Spleen (tissue), 11 donors: ENCODE data around the gene KIF3B. TPM values are rescaled to one million over a fixed set of nuclear protein-coding genes. Genes with fewer than 3 reads are reported as not detected.
A peak's percentile ranks its signal among the peaks of the same experiment; 100 is the strongest.

Experiments used
- DNase-seq: peaks from one replicate; pipeline ENCODE4 v3.0.0-alpha.2; 2020
- H3K27ac ChIP-seq, 8 donors: fragments of 200-600 bp; sonication (generic) in 7 of 8; 1 replicate in 4 of 8; 2 replicates in 4 of 8; pipeline versions ENCODE4 v1.5.0 to v1.8.0; 2016 to 2021; ENCODE audit warnings: inconsistent platforms in 4 of 8, mild to moderate bottlenecking in 4 of 8, moderate library complexity in 1 of 8
- H3K27me3 ChIP-seq, 7 donors: fragments of 200-600 bp; sonication (generic) in 6 of 7; replicated peaks in 1 of 7; 1 replicate in 4 of 7; 2 replicates in 3 of 7; pipeline versions ENCODE4 v1.5.0 to v1.8.0; 2016 to 2021; ENCODE audit warnings: inconsistent platforms in 3 of 7, mild to moderate bottlenecking in 1 of 7
- H3K36me3 ChIP-seq, 6 donors: fragments of 200-600 bp; sonication (generic) in 5 of 6; 1 replicate in 4 of 6; 2 replicates in 2 of 6; pipeline versions ENCODE4 v1.5.0 to v1.8.0; 2016 to 2021; ENCODE audit warnings: inconsistent platforms in 2 of 6
- H3K4me1 ChIP-seq, 6 donors: fragments of 200-600 bp; sonication (generic) in 5 of 6; 1 replicate in 3 of 6; 2 replicates in 3 of 6; pipeline versions ENCODE4 v1.5.0 to v1.8.0; 2016 to 2021; ENCODE audit warnings: inconsistent platforms in 3 of 6
- H3K4me3 ChIP-seq, 8 donors: fragments of 200-600 bp; sonication (generic) in 7 of 8; 1 replicate in 4 of 8; 2 replicates in 4 of 8; pipeline versions ENCODE4 v1.5.0 to v1.8.0; 2016 to 2021; ENCODE audit warnings: inconsistent platforms in 4 of 8, mild to moderate bottlenecking in 4 of 8, moderate library complexity in 2 of 8
- H3K9me3 ChIP-seq, 8 donors: fragments of 200-600 bp; sonication (generic) in 7 of 8; 1 replicate in 4 of 8; 2 replicates in 4 of 8; pipeline versions ENCODE4 v1.5.0 to v1.8.0; 2016 to 2021; ENCODE audit warnings: inconsistent platforms in 4 of 8
- POLR2A ChIP-seq, 3 donors: fragments of 450-650 bp; IDR thresholded peaks; one replicate each; pipeline ENCODE4 v1.5.1; 2017; ENCODE audit warnings: antibody characterized with exemption in 3 of 3, mild to moderate bottlenecking in 1 of 3
- POLR2AphosphoS5 ChIP-seq, 3 donors: sonication (generic); formaldehyde crosslinking; IDR thresholded peaks; one replicate each; pipeline ENCODE4 v1.5.1; 2017; ENCODE audit warnings: antibody characterized with exemption in 3 of 3
- WGBS, 5 donors: extraction: QIAGEN DNeasy Blood & Tissue Kit in 3 of 5; methylation state at CpG; one replicate each; pipeline versions ENCODE4 v1.1.5 to v1.1.7; 2013 to 2018; 5-methylcytosine and 5-hydroxymethylcytosine counted together
- intact Hi-C: fragments of 100-400 bp; cut with DNase I; formaldehyde crosslinking; loops from one replicate; pipeline ENCODE4 v1.15.0; 2023; ENCODE audit warnings: low total_unique reads
- polyA plus RNA-seq, 3 donors: library from polyadenylated mRNA; stranded (reverse); fragments of 200-250 nt; gene quantifications; one replicate each; pipeline ENCODE4 v1.2.1, GENCODE V29; 2013
- total RNA-seq, 7 donors: library from RNA; depleted of rRNA in 3 of 7; stranded (reverse); fragments of >200 nt in 3 of 7; fragmentation: NEBNext Ultra II Directional in 4 of 7; extraction: Animal tissue kit (Norgen Biotek cat#: 25700) in 4 of 7; gene quantifications; one replicate each; pipeline versions ENCODE4 v1.1.0 to v1.2.1, GENCODE V29; 2016 to 2021
- TF ChIP-seq, protein P1 (sequence below), 11 experiments: fragments of 200-600 bp in 7 of 11; fragments of 450-650 bp in 4 of 11; sonication (generic) in 4 of 11; IDR thresholded peaks in 8 of 11; conservative IDR thresholded peaks in 3 of 11; 1 replicate in 7 of 11; 2 replicates in 4 of 11; pipeline versions ENCODE4 v1.4.0 to v1.8.0; 2016 to 2021; ENCODE audit warnings: antibody characterized with exemption in 11 of 11, inconsistent platforms in 4 of 11, mild to moderate bottlenecking in 1 of 11
- donor health status: healthy with polysubstance abuse.
- donor health status: DM: no; HTN: no; CAD: no; lungs with moderate emphysema.
- donor health status: DM: no; HTN: no; CAD: no.
- donor health status: Bipolar disorder and iron deficiency.
- donor health status: healthy.
- donor health status: DM: no; HTN: no; CAD: no.
- donor health status: DM: yes; HTN: yes; CAD: no.

KIF3B gene
- total and polyA plus RNA-seq, 10 donors = 3.8 to 25.9 (median 20.0) TPM

DNA sequence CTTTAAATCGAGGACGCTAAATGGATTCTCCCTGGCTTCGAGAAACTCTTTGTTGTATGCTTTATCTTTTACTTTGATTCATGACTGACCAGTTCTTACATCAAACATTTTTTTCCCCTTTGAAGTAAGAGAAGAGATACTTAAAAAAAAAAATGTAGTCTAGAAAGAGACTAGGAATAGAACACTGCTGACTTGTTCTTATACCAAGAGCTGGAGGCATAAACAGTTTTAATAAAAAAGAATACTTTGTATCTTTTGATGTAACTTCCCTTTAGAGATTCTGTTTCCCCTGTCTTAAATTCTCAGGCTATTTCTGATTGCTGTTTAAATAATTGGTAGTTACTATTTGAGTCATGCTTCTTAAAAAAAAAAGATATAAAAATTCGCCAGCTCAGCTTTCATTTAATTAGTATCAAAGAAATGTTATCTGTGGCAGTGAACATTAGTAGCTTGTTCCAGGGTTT lies 85.5 kb downstream of the KIF3B start:
- peaks cover 29 to 90% (median 85%) of the 10 kb centered on the region in 6 donors for H3K4me1 ChIP-seq

DNA sequence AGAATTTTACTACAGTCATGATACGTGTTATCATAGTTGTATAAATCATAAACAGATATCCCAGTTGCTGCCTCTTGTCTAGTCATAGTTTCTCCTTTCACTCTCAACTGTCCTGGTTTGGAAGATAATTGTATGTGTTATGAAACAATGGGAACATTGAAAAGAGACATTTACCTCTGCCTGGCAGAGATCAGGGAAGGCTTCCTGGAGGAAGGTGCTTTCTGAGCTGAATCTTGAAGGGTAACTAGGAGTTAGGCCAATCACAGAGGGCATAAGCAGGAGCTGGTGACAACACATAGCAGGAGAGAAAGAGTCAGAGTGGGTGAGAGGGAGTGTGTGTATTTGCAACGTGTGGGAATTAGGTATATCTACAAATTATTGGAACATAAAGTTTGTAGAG lies 86.0 kb downstream of the KIF3B start:
- WGBS, 5 donors = 65 to 79% (median 72%) methylated on average over 2 of the region's 2 CpGs
- Histone ChIP-seq H3K27ac (peak overlapping the region in 6 of 8 donors; percentile 2 to 51 (median 34)), H3K9me3 (no peaks in the 10 kb centered on the region), H3K36me3 (peaks cover 0 to 12% (median 0%) of the 10 kb centered on the region in 6 donors), H3K4me1 (peaks cover 32 to 96% (median 91%) of the 10 kb centered on the region in 6 donors), H3K27me3 (no peaks in the 10 kb centered on the region), H3K4me3 (no peak overlapping the region)
- intact Hi-C loops = no loop called here
- TF ChIP-seq POLR2A (IDR thresholded peaks at IDR 0.05) = no peak
- DNase-seq = no peak

More for the DNA sequence above, 85.5 kb downstream of the KIF3B start:
- no peak for DNase-seq
- 26 to 56% (median 44%) methylated on average over 4 of the region's 4 CpGs for WGBS, 5 donors
- H3K36me3 ChIP-seq = peaks cover 0 to 9% (median 0%) of the 10 kb centered on the region in 6 donors
- H3K4me3 ChIP-seq = peak overlapping the region in 1 of 8 donors; percentile 18
- H3K27ac ChIP-seq = peak overlapping the region in 7 of 8 donors; percentile 2 to 51 (median 31)
- H3K9me3 ChIP-seq = no peaks in the 10 kb centered on the region
- TF ChIP-seq POLR2A (IDR thresholded peaks at IDR 0.05) (no peak), POLR2AphosphoS5 (IDR thresholded peaks at IDR 0.05) (no peak)
- TF ChIP-seq, protein P1, sequence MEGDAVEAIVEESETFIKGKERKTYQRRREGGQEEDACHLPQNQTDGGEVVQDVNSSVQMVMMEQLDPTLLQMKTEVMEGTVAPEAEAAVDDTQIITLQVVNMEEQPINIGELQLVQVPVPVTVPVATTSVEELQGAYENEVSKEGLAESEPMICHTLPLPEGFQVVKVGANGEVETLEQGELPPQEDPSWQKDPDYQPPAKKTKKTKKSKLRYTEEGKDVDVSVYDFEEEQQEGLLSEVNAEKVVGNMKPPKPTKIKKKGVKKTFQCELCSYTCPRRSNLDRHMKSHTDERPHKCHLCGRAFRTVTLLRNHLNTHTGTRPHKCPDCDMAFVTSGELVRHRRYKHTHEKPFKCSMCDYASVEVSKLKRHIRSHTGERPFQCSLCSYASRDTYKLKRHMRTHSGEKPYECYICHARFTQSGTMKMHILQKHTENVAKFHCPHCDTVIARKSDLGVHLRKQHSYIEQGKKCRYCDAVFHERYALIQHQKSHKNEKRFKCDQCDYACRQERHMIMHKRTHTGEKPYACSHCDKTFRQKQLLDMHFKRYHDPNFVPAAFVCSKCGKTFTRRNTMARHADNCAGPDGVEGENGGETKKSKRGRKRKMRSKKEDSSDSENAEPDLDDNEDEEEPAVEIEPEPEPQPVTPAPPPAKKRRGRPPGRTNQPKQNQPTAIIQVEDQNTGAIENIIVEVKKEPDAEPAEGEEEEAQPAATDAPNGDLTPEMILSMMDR (IDR thresholded peaks at IDR 0.05 in 8 of 11, conservative IDR thresholded peaks at IDR 0.05 in 3 of 11) = no peak
- intact Hi-C loops = no loop called here
- no peaks in the 10 kb centered on the region for H3K27me3 ChIP-seq

DNA sequence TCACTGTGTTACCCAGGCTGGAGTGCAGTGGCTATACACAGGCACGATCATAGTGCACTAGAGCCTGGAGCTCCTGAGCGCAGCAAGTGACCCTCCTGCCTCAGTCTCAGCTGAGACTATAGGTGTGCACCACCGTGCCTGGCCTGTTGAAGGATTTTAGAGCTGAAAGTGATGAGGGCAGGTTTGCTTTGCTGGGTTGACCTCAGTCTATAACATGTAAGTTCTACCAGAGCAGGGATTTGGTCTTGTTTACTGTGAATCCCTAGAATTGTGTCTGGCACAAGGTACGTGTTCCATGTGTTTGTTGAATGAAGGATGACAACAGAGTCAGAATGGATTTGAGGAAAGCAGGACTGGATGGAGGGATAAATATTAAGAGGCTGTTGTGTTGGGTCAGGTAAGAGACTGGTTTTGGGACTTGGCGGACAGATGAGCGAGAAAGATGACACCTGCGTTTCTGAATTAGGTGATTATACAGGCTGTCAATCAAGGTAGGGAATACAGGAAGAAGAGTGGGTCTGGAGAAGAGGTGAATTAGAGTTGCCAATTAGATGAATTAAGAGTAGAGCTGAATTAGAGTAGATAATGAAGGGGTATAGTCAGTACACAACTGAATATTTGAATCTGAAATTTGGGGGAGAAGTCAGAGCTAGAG lies 87.2 kb downstream of the KIF3B start:
- intact Hi-C loops = no loop called here
- H3K27me3 ChIP-seq = no peaks in the 10 kb centered on the region
- DNase-seq = no peak
- no peak overlapping the region for H3K4me3 ChIP-seq
- WGBS, 5 donors = 76 to 81% (median 80%) methylated on average over 7 of the region's 7 CpGs
- no peak for TF ChIP-seq POLR2A (IDR thresholded peaks at IDR 0.05)
- no peak for TF ChIP-seq POLR2AphosphoS5 (IDR thresholded peaks at IDR 0.05)
- TF ChIP-seq, protein P1 (IDR thresholded peaks at IDR 0.05 in 8 of 11, conservative IDR thresholded peaks at IDR 0.05 in 3 of 11) = no peak
- H3K9me3 ChIP-seq = no peaks in the 10 kb centered on the region
- H3K36me3 ChIP-seq = peaks cover 0 to 24% (median 1%) of the 10 kb centered on the region in 6 donors
- H3K27ac ChIP-seq = peak overlapping the region in 3 of 8 donors; percentile 13 to 51 (median 31)
- H3K4me1 ChIP-seq = peaks cover 39 to 100% (median 96%) of the 10 kb centered on the region in 6 donors

DNA sequence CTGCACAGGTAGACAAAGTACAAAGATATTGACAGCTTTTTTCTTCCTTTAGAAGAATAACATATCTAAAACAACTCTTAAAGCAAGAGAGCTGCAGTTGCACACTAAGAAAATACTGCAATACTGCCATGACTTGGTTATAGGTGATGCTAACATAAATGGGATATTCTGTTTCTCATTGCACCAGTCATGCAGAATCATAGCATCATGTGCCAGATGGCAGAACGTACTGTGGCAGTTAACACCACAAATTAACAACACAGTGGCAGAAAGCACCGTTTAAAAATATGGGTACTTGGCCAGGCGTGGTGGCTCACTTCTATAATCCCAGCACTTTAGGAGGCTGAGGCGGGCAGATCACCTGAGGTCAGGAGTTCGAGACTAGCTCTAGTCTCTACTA lies 88.1 kb downstream of the KIF3B start:
- no peak for DNase-seq
- no peaks in the 10 kb centered on the region for H3K27me3 ChIP-seq
- WGBS, 5 donors = 49 to 70% (median 63%) methylated on average over 5 of the region's 5 CpGs
- no peaks in the 10 kb centered on the region for H3K9me3 ChIP-seq
- H3K4me3 ChIP-seq = no peak overlapping the region
- H3K36me3 ChIP-seq = peaks cover 0 to 33% (median 9%) of the 10 kb centered on the region in 6 donors
- peaks cover 39 to 100% (median 87%) of the 10 kb centered on the region in 6 donors for H3K4me1 ChIP-seq
- peak overlapping the region in 2 of 8 donors; percentile 13 to 51 for H3K27ac ChIP-seq
- no peak for TF ChIP-seq POLR2A (IDR thresholded peaks at IDR 0.05)
- TF ChIP-seq, protein P1 (IDR thresholded peaks at IDR 0.05 in 8 of 11, conservative IDR thresholded peaks at IDR 0.05 in 3 of 11) = no peak
- intact Hi-C loops = no loop called here
